PC-3 (cell line): ENCODE results near the gene CDC20B.

Experiments used
- EZH2 ChIP-seq: fragments of 300-600 bp; sonication (generic); IDR thresholded peaks from one replicate; pipeline ENCODE4 v1.6.1; 2017; ENCODE audit warnings: antibody characterized with exemption, mild to moderate bottlenecking, low read length; ENCODE audit not compliant: unreplicated experiment
- EZH2phosphoT487 ChIP-seq: fragments of 300-600 bp; sonication (generic); IDR thresholded peaks from 2 replicates; pipeline ENCODE4 v1.6.1; 2018; ENCODE audit warnings: mild to moderate bottlenecking, antibody characterized with exemption, low read length, borderline replicate concordance
- TF ChIP-seq, protein P1 (sequence below): fragments of 300-600 bp; sonication (generic); conservative IDR thresholded peaks from 2 replicates; pipeline ENCODE4 v1.5.1; 2017; ENCODE audit warnings: antibody characterized with exemption, low read depth, mild to moderate bottlenecking, low read length

DNA sequence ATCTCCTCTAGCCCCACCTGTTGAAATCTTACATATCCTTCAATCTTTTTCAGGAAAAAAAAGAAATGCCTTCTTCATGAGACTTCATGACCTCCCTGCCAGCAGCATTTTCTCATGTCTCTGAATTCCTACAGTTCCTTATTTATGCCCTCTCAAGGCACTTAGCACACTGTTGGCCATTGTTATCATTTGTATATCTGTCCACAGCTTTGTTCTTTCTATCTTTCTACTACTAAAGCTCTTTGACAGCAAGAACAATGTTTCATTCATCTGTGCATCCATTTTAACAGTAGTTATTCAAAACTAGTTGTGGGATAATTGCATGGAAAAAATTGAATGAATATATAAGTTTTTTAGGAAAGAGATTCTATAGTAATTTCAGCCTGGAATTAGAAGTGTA is 91.4 kb downstream of the CDC20B start:
- TF ChIP-seq, protein P1, sequence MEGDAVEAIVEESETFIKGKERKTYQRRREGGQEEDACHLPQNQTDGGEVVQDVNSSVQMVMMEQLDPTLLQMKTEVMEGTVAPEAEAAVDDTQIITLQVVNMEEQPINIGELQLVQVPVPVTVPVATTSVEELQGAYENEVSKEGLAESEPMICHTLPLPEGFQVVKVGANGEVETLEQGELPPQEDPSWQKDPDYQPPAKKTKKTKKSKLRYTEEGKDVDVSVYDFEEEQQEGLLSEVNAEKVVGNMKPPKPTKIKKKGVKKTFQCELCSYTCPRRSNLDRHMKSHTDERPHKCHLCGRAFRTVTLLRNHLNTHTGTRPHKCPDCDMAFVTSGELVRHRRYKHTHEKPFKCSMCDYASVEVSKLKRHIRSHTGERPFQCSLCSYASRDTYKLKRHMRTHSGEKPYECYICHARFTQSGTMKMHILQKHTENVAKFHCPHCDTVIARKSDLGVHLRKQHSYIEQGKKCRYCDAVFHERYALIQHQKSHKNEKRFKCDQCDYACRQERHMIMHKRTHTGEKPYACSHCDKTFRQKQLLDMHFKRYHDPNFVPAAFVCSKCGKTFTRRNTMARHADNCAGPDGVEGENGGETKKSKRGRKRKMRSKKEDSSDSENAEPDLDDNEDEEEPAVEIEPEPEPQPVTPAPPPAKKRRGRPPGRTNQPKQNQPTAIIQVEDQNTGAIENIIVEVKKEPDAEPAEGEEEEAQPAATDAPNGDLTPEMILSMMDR, result no peak
- TF ChIP-seq EZH2phosphoT487 (no peak), EZH2 (no peak)
